ENCODE results near the gene NHSL1. TPM values are rescaled to one million over a fixed set of nuclear protein-coding genes. Genes with fewer than 3 reads are reported as not detected.

NHSL1 gene
- total and polyA plus RNA-seq, 9 donors, result 20.0 to 35.7 (median 28.4) TPM

- Histone ChIP-seq H3K4me3 (ENCODE audit: low read length) (no peak overlapping the region), H3K9me3 (replicated peaks; ENCODE audit: control insufficient read depth, low read depth, low read length) (no peaks in the 10 kb centered on the region), H3K4me1 (ENCODE audit: control insufficient read depth, insufficient read depth, low read length) (no peaks in the 10 kb centered on the region), H3K36me3 (ENCODE audit: control insufficient read depth, insufficient read depth, low read length) (no peaks in the 10 kb centered on the region), H3K27ac (ENCODE audit: low read length) (no peak overlapping the region), H3K27me3 (ENCODE audit: control insufficient read depth, insufficient read depth, low read length) (no peaks in the 10 kb centered on the region)
- no peak for DNase-seq
These were observed 125.1 kb downstream of the NHSL1 start for GRCh38 chr6:138374230-138374629.

GRCh38 chr6:138372711-138373463 is 126.4 kb downstream of the NHSL1 start:
- H3K4me1 ChIP-seq (ENCODE audit: control insufficient read depth, insufficient read depth, low read length), result no peaks in the 10 kb centered on the region
- no peaks in the 10 kb centered on the region for H3K9me3 ChIP-seq (replicated peaks; ENCODE audit: control insufficient read depth, low read depth, low read length)
- H3K27ac ChIP-seq (ENCODE audit: low read length), result no peak overlapping the region
- DNase-seq, result no peak
- H3K4me3 ChIP-seq (ENCODE audit: low read length), result no peak overlapping the region
- H3K27me3 ChIP-seq (ENCODE audit: control insufficient read depth, insufficient read depth, low read length), result no peaks in the 10 kb centered on the region
- H3K36me3 ChIP-seq (ENCODE audit: control insufficient read depth, insufficient read depth, low read length), result no peaks in the 10 kb centered on the region

Other genes starting within 250 kb of the NHSL1 start
- gene SMIM28, start 121.6 kb downstream of the NHSL1 start, total RNA-seq, result not detected
- gene SMIM28, start 121.6 kb downstream of the NHSL1 start, polyA plus RNA-seq (ENCODE audit: insufficient read depth in 1 of 8, insufficient read length in 8 of 8, low replicate concordance in 1 of 8), result not detected
- gene HEBP2, start 95.3 kb downstream of the NHSL1 start, total RNA-seq, result 41.7 TPM
- gene HEBP2, start 95.3 kb downstream of the NHSL1 start, polyA plus RNA-seq (ENCODE audit: insufficient read depth in 1 of 8, insufficient read length in 8 of 8, low replicate concordance in 1 of 8), result 10 to 100 TPM; 24.9 to 46.3 (median 35.4) TPM

Measured in muscle of leg (tissue), 10 donors.